HG03378 (cell line): ENCODE results near the gene WDFY1.

ENCODE experiments used
- ATAC-seq: cut with Tn5 transposase; IDR thresholded peaks from one replicate; pipeline ENCODE4 v1.9.1; 2021; ENCODE audit warnings: mild to moderate bottlenecking, moderate library complexity; ENCODE audit not compliant: unreplicated experiment

WDFY1 gene

DNA sequence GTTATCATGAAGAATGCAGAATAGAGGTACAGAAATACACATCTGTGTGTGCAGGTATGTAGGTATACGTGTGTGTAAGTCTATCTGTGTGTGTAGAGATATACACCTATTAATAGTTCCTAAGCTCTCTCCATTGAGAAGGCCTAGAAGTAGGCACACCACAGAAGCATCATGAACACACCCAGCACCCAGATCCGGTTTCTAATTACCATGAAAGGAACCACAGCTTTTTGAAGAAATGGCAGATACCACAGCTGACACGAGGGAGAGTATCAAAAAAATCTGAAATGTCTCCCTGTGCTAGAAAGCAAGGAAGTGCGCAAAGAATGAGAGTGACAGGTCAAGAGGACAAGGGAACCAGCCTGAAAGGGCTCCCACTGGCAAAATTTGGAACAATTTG, 80.0 kb downstream of the WDFY1 start:
- ATAC-seq = no peak

DNA sequence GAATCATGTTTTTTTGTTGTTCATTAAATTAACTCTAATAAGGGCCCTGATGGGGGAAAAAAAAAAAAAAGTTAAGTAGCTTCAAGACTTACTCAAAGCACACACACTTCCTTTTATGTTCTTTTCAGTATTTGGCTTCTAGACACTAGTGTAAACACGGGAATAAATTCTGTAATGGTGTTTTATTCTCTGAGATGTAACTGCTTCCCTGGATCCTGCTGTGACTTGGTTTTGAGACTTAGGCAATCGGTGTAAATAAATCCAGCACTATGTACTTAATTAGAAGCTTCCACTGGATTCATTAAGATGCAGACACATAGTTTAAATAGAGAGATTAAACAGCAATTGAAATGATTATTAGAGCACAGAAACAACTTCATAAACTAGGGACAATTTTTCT, 81.6 kb downstream of the WDFY1 start:
- no peak for ATAC-seq

DNA sequence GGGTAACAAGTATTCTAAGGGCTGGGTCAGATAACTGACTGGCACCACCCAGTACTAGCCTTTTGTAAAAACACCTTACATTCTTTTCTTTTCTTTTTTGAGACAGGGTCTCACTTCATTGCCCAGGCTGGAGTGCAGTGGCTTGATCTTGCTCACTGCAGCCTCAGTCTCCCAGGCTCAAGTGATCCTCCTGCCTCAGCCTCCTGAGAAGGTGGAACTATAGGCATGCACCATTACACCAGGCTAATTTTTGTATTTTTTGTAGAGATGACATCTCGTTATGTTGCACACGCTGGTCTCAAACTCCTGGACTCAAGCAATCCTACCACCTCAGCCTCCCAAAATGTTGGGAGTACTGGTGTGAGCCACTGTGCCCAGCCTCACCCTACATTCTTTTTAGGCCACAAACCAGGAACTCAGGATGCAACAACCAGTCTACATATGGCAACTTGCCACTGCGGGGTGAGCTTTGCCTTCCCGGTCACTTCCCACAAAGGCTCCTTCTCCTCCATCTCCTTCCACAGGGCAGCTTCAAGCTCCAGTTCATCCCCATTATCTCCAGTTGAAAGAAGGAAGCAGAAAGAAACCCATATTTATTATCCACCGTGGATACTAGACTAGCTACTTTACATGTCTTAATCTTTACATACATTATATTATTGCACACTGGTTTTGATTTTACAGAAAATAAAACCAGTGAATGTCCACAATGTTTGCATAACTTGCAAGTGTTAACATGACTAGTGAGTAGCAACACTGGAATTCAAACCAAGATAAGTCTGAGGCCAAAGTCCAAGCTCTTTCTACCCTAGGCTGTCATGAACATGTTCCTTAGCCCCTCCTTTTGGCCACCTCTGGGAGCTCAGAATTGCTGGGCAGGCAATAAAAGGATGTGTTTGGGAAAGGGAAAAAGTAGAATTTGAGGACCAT, 84.1 kb downstream of the WDFY1 start:
- no peak for ATAC-seq

DNA sequence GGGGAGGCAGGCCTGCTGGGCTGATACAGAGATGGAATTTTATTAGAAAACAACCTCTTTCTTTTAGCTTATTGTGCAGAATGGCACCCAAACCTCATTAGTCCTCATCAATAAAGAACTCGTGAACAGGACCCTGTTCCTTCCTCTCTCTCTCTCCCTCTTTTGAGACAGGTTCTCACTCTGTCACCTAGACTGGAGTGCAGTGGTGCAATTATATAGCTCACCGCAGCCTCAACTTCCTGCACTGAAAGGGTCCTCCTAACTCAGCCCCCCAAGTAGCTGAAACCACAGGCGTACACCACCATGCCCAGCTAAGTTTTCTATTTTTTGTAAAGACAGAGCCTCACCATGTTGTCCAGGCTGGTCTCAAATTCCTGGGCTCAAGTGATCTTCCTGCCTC, 86.1 kb downstream of the WDFY1 start:
- ATAC-seq = no peak

DNA sequence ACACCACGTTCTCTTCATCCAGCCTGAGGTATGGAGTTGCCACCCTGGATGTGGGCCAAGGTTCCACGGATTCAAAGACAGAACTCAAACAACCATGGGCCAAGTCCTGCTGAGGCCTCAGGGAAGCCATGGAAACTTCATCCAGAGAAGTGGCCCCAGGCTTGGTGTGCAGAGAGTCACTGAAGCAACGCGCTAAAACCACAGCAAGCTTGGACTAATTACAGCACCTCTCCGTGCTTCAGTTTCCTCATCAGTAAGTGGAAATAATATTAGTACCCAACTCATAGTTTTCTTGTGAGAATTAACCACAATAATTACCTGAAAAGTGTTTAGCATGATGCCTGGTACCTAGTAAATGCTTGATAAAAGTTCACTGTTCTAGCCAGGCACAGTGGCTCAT, 88.6 kb downstream of the WDFY1 start:
- ATAC-seq = no peak

DNA sequence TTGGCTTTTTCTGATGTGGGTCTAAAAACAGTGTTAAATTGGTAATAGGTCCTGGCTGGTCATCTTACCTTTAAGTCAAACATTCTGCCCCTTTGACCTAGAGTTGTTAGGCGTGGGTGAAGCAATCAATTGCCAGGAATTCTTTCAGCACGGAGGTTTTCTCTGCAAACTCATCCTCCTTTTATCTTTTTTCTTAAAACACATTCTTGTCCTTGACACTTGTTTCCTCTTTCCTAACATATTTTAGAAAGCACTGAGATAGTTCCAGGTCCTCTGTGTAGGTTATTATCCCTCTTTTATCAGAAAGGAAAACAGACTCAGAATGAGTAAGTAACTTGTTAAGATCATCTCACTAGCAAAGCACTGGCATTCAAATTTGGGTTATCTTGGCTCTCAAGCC, 89.1 kb downstream of the WDFY1 start:
- ATAC-seq = no peak

DNA sequence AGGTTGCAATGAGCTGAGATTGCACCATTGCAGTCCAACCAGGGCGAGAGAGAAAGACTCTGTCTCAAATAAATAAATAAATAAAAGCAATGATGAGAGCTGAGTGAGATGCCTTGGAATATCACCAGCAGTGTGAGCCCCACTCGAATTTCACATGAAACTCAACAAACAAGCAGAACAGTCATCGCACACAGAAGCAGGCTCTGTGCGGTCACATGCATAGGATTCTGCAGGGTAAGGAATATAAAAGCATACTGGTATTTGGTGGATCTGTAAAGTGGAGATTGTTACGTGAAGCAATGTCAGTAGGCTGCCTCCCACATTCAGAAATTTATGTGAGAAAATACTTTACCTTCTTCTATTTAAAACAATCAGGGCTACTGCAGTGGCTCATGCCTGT, 89.7 kb downstream of the WDFY1 start:
- no peak for ATAC-seq

DNA sequence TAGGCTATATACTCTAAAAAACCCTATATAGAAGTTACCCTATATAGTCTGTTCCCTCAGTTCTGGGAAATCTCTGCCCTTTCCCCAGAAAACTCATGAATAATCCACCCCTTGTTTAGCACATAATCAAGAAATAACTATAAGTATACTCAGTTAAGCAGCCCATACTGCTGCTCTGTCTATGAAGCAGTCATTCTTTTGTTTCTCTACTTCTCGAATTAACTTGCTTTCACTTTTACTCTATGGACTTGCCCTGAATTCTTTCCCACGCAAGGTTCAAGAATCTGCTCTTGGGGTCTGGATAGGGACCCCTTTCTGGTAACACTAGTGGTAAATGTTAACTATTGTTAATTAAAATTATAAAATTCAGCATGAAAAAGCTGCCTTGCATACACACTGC, 90.4 kb downstream of the WDFY1 start:
- ATAC-seq = peak; percentile 65

DNA sequence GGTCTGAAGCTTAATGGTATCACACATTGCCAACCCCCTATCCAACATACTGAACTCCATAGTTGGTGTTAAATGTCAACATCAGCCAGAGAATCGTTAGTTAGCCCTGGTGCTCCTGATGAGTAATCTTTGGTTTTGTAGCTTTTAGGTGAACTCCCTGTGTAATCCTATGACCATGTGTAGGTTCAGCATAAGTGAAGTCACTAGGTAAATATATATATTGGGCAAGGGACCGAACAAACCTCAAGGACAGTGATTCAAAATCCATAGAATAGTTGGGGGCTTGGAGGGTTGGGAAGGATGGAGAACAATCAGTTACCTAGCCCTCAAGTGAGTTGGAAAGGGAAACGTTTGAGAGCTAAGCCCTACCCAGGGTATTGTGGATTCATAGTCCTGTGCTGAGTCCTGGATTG, 91.7 kb downstream of the WDFY1 start:
- ATAC-seq = no peak

DNA sequence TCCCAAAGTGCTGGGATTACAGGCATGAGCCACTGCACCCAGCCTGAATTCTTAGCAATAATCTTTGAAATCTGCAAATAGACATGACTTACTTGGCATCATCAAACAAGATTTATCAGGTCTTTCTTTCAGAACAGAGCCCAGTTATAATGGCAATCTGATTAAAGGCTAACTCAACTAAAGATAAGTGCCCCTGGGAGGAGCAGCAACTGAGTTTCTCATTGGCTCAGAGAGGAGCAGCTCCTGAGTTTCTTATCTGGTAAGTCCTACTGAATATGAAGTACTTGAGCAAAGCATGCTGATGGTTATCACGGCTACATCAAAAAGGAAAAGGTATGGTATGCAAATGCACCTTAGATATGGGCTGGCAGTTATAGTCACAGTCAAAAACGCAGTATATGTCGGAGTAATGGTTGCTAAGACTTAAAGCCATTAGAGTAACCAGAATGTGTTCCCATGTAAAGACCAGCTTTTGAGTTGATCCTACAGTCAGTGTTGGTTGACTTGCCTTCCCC, 92.8 kb downstream of the WDFY1 start:
- ATAC-seq = no peak

DNA sequence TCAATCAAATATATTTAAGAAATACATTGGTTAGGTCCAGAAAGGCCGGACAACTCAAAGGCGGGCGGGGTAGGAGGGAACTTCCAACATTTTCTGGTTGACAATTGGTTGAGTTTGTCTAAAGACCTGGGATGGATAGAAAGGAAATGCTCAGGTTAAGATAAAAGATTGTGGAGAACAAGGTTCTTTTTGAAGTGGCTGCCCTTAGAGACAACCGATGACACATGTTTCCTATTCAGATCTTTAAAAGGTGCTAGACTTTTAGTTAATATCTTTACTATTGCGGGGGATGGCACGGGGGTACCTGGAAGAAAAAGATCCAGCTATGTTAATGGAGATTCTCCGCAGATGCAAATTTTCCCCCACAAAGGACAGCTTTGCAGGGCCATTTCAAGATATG, 97.7 kb downstream of the WDFY1 start:
- no peak for ATAC-seq

DNA sequence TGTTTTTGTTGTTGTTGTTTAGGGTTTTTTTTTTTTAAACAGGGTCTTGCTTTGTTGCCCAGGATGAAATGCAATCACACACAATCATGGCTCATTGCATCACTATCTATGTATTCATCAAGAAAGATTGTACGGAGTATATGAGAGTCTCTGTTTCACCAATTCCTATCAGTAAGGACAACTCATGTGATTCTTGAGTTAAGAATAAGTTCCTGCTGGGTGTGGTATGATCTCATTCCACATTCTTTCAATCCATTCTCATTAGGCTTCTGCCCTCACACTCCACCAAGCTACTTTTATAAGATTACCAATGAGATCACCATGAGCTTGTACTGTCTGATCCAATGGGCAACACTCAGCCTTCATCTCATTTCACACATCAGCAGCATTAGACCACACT, 98.6 kb downstream of the WDFY1 start:
- ATAC-seq = no peak

DNA sequence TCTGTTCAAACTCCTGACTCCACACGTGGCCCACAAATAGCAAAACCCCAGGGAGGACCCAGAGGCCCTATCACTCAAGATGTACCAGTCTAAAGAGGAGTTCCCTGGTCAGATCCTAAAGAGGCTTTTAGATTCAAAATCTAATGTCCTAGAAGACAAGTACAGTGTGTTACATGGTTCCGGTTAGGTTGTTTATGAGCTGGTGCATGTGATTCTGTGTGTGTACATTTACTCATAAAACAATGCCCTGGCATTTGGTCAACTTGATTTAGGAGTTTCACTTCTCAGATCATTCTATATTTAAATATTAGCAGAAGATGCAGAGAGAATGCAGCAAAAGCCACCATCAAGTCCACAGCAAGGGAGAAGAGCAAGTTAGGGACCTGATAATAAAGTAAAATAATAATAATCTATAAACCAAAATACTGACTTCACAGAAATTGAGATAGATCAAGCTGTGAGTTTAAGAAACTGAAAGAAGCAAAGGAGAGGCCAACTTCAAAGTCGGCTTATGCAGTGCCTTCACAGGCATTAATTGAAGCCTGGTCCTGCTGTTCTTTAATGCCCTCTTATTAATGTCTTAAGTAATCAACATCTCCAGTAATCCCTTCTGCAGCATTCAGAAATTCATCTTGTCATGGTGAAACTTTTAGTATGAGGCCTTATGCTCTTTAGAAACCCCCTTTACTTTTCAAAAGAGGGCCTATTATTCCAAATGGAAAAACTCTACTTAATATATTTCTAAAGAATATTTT, 103.5 kb downstream of the WDFY1 start:
- ATAC-seq = no peak

DNA sequence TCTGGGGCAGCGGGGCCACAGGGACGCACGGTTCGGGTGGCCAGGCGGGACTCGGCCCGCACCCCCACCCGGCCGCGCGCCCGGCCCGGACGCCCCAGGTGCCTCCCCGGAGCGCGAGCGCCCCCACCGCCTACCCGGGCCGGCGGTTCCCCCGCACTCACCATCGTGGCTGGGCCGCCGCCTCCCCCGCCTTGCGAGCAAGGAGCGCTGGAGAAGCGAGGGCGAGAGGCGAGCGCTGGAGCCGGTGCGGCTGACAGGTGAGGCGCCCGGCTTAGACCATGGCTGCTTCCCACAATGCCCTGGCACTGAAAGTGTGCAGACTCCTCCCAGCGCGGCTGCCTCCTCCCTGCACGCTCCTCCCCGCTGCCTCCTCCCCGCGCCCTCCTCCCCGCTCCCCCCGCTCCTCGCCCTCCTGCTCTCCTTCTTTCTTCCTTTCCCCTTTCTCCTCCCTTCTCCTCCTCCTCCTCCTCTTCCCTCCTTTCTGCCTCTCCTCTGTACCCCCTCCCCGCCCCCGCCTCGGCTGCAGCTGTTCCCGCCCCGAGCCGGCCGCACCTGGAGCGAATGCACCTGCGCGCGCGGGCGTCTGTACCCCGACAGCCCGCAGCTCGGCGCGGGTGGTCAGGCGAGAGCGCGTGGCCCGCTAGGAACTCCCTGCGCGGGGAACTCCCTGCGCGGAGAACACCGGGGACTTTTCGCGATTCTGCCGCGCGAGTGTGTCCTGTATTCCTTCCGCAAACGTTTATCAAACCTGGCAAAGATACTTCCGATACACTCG, 107.7 kb downstream of the WDFY1 start, which contains the start of gene AP1S3:
AP1S3 (minus strand) TSS at position 296 of the 775 bp plus-strand sequence; CDS start at position 164, 132 bp downstream.
- ATAC-seq = peak; percentile 41

DNA sequence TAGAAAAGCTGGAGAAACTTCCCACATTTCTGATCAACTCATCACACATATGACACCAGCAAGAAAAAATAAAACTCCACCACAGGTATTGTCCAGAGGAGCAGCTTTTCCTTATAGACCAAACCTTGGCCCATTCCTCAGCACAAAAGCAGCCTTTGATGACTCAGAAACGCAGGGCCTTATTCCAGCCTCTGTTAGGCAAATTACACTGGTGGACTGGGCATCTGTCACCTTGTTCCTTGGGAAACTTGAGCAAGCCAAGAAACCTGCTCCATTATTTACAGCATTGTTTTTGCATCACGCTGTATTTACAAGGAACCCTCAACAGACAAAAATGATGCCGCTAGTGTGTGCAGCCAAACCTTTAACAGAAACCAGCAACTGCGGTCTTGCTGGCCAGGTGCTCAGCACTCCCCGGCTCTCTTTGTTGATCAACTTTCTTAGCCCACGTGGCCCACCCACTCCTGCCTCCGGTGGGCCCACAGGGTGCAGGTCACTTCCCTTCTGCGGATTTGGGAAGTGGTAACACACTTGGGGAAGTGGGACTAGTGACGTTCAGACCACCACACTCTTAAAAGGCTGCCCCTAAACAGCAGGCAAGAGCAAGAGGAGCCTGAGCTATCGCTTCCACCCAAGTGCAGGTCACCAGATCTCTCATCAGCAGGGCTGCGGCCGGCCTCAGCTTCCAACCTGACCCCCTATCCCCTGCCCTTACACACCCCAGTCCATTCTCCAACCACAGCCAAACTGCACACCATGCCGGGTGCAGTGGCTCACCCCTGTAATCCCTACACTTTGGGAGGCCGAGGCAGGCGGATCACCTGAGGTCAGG, 109.2 kb downstream of the WDFY1 start:
- ATAC-seq = peak; percentile 80

DNA sequence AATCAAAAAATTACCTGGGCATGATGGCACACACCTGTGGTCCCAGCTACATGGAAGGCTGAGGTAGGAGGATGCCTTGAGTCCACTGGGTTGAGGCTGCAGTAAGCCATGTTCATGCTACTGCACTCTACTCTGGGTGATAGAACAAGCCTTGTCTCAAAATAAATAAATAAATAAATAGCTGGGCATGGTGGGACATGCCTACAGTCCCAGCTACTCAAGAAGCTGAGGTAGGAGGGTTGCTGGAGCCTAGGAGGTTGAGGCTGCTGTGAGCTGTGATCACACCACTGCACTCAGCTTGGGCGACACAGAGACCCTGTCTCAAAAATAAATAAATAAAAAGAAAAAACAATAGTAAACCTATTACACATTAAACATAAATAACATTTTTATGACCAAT, 110.7 kb downstream of the WDFY1 start:
- no peak for ATAC-seq

DNA sequence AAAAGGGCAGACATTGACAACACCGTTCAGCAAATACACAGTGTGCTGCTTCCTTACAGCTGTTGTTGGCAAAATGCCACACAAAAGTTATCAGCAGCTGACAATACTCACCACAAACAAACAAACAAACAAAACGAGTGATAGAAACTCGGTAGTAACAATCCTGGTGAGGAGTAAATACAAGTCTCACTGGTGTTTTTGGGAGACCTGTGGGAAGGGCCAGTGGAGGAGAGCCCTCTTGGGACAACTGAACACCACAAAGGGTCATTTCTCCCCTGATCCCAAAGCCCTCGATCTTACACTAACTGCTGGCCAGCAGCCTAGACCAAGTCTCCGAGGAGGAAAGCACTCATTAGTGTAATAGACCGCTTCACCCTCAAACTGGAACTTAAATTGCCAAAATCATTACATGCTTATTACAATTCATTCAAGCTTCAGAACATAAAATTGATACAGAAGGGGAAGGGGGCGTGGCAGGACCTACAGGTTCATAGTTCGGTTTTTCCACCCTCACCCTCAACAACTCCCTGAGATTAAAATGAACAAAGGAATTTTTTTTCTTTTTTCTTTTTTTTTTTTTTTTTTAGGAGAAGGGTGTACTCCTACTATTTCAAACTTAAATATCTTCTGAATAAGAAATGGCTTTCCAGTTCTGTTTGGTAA, 112.8 kb downstream of the WDFY1 start:
- no peak for ATAC-seq

DNA sequence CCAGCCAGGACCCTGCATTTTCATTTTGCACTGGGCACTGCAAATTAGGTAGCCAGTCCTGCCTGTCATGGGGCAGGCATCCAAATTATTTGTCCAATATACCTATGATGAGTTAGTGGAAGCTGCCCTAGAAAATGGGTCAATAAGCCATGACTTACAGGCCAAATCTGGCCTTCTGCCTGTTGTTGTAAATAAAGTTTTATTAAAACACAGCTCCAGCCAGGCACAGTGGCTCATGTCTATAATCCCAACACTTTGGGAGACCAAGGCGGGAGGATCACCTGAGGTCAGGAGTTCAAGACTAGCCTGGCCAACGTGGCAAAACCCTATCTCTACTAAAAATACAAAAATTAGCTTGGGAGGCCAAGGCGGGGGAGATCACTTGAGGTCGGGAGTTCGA, 116.0 kb downstream of the WDFY1 start:
- no peak for ATAC-seq

DNA sequence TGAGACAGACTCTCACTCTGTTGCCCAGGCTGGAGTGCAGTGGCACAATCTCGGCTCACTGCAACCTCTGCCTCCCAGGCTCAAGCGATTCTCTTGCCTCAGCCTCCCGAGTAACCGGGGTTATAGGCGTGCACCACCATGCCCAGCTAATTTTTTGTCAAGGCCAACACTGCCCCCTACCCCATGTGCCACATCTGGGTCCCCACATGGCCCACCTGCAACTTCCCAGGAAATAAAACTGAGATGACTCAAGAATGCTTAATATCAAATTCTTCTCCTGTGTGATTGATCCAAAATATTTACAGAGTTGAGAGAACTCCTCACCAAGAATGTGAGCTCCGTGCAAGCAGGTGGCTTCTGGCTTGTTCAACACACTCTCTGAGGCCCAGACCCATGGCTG, 116.8 kb downstream of the WDFY1 start:
- no peak for ATAC-seq

DNA sequence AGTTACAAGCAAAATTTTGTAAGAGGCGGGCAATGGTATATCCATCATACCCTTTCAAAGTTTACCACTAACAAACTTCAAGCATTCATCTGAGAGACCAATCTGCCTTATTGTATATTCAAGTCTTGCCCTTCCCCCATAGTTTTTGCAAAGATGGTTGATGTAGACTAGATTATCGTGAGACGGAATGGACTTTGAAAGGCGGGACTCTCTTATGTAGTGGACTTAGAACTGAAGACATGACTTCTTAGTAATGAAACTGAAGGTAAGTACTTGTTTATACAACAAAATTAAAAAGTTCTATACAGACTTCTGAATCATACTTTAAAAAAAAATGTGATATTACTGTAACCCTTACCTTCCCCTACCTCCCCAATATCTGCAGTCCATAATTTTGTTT, 118.1 kb downstream of the WDFY1 start:
- ATAC-seq = no peak
